ENCODE results near the gene PMIS2.
"Not testable (repeated sequence)": the region's sequence is repeated elsewhere in the genome, so short reads cannot be mapped to it uniquely, and the experiment has no call there.

PMIS2 gene

GRCh38 chr19:35595026-35595425 is 9.1 kb downstream of the PMIS2 start:
- not testable (repeated sequence) for DNase-seq

GRCh38 chr19:35595928-35596327 is 10.0 kb downstream of the PMIS2 start:
- no peak for DNase-seq

- DNase-seq, result no peak
These were observed 10.5 kb downstream of the PMIS2 start for GRCh38 chr19:35596366-35596999.

GRCh38 chr19:35601971-35602370 is 16.0 kb downstream of the PMIS2 start:
- no peak for DNase-seq

GRCh38 chr19:35604436-35604835 is 18.5 kb downstream of the PMIS2 start:
- not testable (repeated sequence) for DNase-seq

GRCh38 chr19:35607170-35607569 is 21.2 kb downstream of the PMIS2 start:
- DNase-seq, result not testable (repeated sequence)

GRCh38 chr19:35607661-35608060 is 21.7 kb downstream of the PMIS2 start:
- no peak for DNase-seq

- DNase-seq, result no peak
These were observed 22.3 kb downstream of the PMIS2 start for GRCh38 chr19:35608251-35608650.

- DNase-seq, result no peak
These were observed 23.9 kb downstream of the PMIS2 start for GRCh38 chr19:35609851-35610353.

GRCh38 chr19:35612224-35612558 is 26.2 kb downstream of the PMIS2 start:
- DNase-seq, result no peak

- DNase-seq, result peak; percentile 98
These were observed 26.8 kb downstream of the PMIS2 start, which contains the start of gene HAUS5 for GRCh38 chr19:35612559-35613321. Gene HAUS5 (plus strand): TSS chr19:35612735. CDS start chr19:35612795, 60 bp downstream.

GRCh38 chr19:35613574-35613973 is 27.6 kb downstream of the PMIS2 start:
- no peak for DNase-seq

- DNase-seq, result no peak
These were observed 29.1 kb downstream of the PMIS2 start for GRCh38 chr19:35615036-35615435.

- no peak for DNase-seq
These were observed 32.9 kb downstream of the PMIS2 start for GRCh38 chr19:35618857-35619256.

GRCh38 chr19:35619290-35619923 is 33.4 kb downstream of the PMIS2 start:
- DNase-seq, result no peak

GRCh38 chr19:35620001-35620400 is 34.0 kb downstream of the PMIS2 start:
- DNase-seq, result no peak

GRCh38 chr19:35621708-35622107 is 35.7 kb downstream of the PMIS2 start:
- no peak for DNase-seq

- DNase-seq, result no peak
These were observed 36.8 kb downstream of the PMIS2 start for GRCh38 chr19:35622750-35623149.

- no peak for DNase-seq
These were observed 37.5 kb downstream of the PMIS2 start for GRCh38 chr19:35623327-35624010.

- DNase-seq, result no peak
These were observed 42.2 kb downstream of the PMIS2 start for GRCh38 chr19:35628264-35628564.

GRCh38 chr19:35628565-35629331 is 42.8 kb downstream of the PMIS2 start, which contains the start of gene RBM42:
Gene RBM42 (plus strand): TSS chr19:35629036. CDS start chr19:35629154, 118 bp downstream.
- DNase-seq, result peak; percentile 93

- DNase-seq, result no peak
These were observed 43.3 kb downstream of the PMIS2 start for GRCh38 chr19:35629332-35629633.
